GM10266 (cell line): ENCODE results near the gene PLA2G6.
"Not testable (repeated sequence)": the region's sequence is repeated elsewhere in the genome, so short reads cannot be mapped to it uniquely, and the experiment has no call there.

ENCODE experiments used
- DNase-seq: peaks from one replicate; pipeline ENCODE4 v3.0.0; 2012; ENCODE audit errors: extremely low spot score
- TF ChIP-seq, protein P1 (sequence below): IDR thresholded peaks from 2 replicates; pipeline ENCODE4 v1.5.1; 2012; ENCODE audit warnings: mild to moderate bottlenecking, low read depth; ENCODE audit not compliant: control insufficient read depth, insufficient read depth; ENCODE audit errors: missing control alignments

The PLA2G6 gene

DNA sequence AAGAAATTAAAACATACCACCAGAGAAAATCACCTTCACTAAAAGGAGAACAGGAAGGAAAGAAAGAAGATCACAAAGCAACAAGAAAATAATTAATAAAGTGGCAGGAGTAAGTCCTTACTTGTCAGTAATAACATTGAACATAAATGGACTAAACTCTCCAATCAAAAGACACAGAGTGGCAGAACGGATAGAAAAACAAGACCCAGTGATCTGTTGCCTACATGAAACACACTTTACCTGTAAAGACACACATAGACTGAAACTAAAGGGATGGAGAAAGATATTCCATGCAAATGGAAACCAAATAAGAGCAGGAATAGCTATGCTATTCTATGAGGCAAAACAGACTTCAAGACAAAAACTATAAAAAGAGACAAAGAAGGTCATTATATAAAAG is 25.9 kb downstream of the PLA2G6 start:
- TF ChIP-seq, protein P1, sequence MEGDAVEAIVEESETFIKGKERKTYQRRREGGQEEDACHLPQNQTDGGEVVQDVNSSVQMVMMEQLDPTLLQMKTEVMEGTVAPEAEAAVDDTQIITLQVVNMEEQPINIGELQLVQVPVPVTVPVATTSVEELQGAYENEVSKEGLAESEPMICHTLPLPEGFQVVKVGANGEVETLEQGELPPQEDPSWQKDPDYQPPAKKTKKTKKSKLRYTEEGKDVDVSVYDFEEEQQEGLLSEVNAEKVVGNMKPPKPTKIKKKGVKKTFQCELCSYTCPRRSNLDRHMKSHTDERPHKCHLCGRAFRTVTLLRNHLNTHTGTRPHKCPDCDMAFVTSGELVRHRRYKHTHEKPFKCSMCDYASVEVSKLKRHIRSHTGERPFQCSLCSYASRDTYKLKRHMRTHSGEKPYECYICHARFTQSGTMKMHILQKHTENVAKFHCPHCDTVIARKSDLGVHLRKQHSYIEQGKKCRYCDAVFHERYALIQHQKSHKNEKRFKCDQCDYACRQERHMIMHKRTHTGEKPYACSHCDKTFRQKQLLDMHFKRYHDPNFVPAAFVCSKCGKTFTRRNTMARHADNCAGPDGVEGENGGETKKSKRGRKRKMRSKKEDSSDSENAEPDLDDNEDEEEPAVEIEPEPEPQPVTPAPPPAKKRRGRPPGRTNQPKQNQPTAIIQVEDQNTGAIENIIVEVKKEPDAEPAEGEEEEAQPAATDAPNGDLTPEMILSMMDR: no peak
- DNase-seq: no peak

GRCh38 chr22:38154563-38154915 is 27.1 kb downstream of the PLA2G6 start:
- not testable (repeated sequence) for DNase-seq

GRCh38 chr22:38153821-38154562 is 27.6 kb downstream of the PLA2G6 start:
- TF ChIP-seq, protein P1: no peak
- DNase-seq: no peak

DNA sequence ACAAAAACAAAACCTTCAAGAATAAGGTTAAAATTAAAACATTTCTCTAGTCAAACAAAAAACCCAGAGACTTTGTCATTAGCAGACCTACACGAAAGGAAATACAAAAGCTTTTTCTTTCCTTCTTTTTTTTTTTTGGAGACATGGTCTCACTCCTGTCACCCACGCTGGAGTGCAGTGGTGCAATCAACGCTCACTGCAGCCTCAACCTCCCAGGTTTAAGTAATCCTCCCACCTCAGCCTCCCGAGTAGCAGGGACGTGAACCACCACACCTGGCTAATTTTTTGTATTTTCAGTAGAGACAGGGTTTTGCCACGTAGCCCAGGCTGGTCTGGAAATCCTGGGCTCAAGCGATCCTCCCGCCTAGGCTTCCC is 30.5 kb downstream of the PLA2G6 start:
- TF ChIP-seq, protein P1: no peak
- DNase-seq: no peak

DNA sequence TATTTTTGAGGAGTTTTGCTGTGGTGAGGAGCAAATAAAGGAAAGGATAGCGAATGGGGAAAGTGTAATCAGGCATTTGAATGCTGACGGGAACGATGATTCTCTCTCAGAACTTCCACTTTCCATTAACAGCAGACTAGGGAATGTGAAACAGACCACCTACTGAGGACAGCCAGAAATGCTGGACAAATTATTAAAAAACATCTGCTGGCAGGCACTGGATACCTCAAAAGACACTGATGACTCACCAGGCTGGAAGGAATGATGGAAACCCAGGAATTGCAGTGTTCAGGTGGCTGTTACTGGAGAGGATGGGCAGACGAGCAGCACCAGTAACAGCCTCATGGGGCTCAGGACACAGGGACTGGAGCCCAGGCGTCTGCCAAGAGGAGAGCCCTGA is 33.4 kb downstream of the PLA2G6 start:
- no peak for DNase-seq
- TF ChIP-seq, protein P1: no peak

- not testable (repeated sequence) for DNase-seq
Observed at GRCh38 chr22:38146166-38146565, 35.5 kb downstream of the PLA2G6 start.

DNA sequence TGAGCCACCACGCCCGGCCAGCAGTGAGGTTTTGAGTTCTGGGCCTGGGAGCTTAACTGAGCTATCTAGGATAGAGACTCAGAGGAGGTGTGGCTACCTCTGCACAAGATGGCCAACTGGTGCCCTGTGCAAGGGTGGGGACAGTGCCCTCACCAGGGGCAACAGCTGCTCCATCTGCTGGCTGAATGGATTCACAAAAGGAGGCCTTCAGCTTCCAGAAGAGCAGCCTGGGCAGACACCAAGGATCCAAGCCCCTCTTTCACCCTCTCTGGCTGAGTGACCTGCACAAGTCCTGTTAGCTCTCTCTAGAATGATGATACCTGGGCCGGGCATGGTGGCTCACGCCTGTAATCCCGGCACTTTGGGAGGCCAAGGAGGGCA is 37.6 kb downstream of the PLA2G6 start:
- no peak for DNase-seq
- TF ChIP-seq, protein P1: no peak

- TF ChIP-seq, protein P1: no peak
- DNase-seq: no peak
Observed at GRCh38 chr22:38142606-38143005, 39.0 kb downstream of the PLA2G6 start.
